HPDE6-E6E7 (cell line): ENCODE measurements around the gene ABITRAM.
"Not testable (repeated sequence)": the region's sequence is repeated elsewhere in the genome, so short reads cannot be mapped to it uniquely, and the experiment has no call there.

Experiments
- DNase-seq: peaks from one replicate; pipeline ENCODE4 v3.0.0; 2011; ENCODE audit warnings: missing footprints; ENCODE audit errors: extremely low spot score

Gene ABITRAM

GRCh38 chr9:108928386-108928785 lies 5.8 kb upstream of the ABITRAM start:
- DNase-seq: no peak

- peak; percentile 13 for DNase-seq
Observed at GRCh38 chr9:108933231-108933717, 926 bp upstream of the ABITRAM start.

- peak; percentile 91 for DNase-seq
Observed at GRCh38 chr9:108933718-108934322, 380 bp upstream of the ABITRAM start, which contains the start of gene ELP1. Gene ELP1, minus strand, starts transcription at chr9:108934124. Its CDS starts 2,978 bp downstream, at chr9:108931146.

DNA sequence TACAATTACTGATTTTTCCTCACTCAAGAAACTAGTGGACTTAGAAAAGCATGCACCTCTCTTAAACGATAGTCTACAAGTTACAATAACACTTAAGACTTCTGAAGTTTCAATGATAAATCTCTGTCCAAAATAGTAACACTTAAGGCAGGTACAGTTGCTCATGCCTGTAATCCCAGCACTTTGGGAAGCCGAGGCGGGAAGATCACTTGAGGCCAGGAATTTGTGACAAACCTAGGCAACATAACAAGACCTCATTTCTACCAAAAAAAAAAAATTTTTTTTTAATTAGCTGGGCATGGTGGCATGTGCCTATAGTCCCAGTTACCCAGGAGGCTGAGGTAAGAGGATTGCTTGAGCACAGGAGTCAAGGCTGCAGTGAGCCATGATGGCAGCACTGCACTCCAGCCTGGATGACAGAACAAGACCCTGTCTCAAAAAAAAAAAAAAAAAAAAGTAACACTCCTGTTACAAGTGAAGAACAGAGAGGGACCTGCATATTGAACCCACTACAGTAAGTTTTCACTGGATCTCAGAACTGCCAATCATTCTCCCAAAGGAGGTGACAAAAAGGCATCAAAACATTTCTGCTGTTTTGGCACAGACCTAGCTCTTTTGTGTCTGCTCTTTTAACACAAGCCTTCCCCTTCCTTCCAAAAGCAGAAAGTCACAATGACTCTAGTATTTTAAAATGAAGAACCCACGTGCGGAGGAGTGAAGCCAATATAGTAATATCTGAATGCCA lies 3.5 kb downstream of the ABITRAM start:
- no peak for DNase-seq

DNA sequence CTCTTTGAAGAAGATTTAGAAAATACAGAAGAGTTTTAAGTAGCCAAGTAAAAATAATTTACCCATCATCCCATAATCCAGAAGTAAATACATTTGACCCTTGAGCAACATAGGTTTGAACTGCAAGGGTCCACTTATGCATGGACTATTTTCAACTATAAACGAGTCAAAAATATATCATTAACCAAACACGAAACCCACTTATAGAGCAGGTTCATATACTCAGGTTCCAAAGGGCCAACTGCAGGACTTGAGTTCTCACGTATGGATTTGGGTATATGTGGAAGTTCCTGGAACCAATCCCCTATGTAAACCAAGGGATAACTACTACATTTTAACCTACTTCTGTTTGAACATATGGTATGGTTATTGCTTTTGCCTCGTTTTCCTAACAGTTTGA lies 5.8 kb downstream of the ABITRAM start:
- DNase-seq: no peak

- no peak for DNase-seq
Observed at GRCh38 chr9:108950168-108950567, 16.0 kb downstream of the ABITRAM start.

GRCh38 chr9:108951578-108951977 lies 17.4 kb downstream of the ABITRAM start:
- DNase-seq: no peak

- DNase-seq: peak; percentile 13
Observed at GRCh38 chr9:108953983-108954574, 19.9 kb downstream of the ABITRAM start.

DNA sequence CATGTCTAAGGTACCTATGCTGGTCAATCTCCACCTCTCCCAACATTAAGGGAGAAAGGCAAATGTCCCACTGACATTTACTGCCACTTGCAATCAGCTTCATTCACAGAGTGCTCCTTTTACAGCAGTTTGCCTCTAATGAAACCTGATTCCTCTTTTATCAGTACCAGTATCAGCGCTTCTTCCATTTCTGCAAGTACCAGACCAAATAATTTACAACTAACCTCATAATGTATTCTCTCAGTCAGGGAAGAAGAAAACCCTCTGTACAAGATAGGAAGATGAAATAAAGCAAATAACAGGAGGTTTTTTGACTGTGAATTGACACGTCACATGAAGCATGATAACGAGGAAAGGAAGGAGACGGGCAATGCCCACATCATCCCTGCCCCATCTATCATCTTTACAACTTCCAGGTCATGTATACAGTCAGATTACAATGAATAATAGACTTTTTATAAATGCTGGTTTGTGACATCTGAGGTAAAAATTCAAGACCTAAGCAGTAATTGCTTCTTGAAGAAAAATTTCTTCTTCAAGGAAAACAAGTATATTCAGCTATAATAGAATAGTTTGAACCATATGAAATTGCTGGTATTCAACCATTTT lies 21.9 kb downstream of the ABITRAM start:
- DNase-seq: no peak

DNA sequence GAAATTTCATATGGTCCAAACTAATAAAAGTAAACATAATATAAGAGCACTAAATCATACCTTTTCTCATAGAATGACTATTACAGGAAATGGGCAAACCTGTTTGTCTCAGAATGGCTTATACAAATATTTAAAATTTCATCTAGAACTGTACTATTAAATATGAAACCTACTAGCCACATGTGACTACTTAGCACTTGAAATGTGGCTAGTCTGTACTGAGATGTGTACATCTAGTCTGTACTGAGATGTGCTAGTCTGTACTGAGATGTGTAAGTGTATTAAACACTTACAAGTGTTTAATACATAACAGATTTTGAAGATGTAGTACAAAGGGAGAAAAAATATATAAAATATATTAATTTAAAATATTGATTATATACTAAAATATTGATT lies 22.4 kb downstream of the ABITRAM start:
- no peak for DNase-seq

DNA sequence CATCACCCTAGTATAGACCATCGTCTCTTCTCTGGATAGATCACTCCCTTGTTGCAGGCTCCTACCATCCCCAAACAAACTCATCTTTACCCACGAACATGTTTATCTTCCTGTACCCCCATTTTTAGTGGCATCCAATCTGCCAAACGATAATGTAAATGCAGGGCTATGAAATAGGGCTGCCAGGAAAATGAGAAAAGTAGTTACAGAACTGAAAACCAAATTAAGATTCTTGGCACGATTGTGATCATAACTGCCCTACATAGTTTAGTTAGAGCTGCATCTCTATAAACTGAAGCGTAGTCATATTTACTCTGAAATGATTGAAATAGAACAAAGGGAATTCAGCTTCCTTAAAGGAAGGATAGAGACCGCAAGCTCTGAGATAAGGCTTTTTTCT lies 26.1 kb downstream of the ABITRAM start:
- DNase-seq: no peak

- DNase-seq: no peak
Observed at GRCh38 chr9:108961151-108961550, 27.0 kb downstream of the ABITRAM start.

DNA sequence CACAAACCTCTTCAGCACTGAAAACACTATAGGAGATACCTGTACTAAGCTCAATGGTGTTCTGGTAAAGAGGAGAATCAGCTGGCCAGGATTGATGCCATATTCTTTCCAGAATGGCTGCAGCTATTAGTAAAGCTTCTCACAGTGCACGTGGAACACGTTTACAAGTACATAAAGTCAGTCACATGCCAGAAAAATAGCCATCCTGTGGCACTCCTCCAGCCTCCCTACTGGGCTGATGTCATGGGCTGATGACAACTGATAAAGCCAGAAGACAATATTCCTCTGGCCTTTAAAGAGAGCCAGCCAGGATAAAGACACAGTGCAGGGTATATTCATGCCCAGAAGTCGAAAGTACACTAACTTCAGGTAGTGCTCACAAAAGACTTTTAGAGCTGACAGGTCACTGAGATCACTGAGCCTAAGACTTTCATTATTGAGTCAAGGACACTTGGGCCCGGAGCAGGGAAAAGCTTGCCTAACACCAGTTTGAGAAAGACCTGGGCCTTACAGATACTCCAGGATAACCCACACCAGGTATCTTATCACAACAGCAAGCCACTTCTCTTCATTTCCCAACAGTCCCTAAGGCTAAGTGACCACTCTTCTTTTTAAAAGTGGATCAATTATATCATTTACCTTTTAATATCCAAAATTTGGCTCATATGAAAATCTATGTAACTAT lies 29.4 kb downstream of the ABITRAM start:
- DNase-seq: no peak

GRCh38 chr9:108967916-108968315 lies 33.7 kb downstream of the ABITRAM start:
- DNase-seq: no peak

GRCh38 chr9:108971392-108971791 lies 37.2 kb downstream of the ABITRAM start:
- DNase-seq: not testable (repeated sequence)

GRCh38 chr9:108972186-108972585 lies 38.0 kb downstream of the ABITRAM start:
- DNase-seq: no peak

- DNase-seq: no peak
Observed at GRCh38 chr9:108972626-108973209, 38.5 kb downstream of the ABITRAM start.

DNA sequence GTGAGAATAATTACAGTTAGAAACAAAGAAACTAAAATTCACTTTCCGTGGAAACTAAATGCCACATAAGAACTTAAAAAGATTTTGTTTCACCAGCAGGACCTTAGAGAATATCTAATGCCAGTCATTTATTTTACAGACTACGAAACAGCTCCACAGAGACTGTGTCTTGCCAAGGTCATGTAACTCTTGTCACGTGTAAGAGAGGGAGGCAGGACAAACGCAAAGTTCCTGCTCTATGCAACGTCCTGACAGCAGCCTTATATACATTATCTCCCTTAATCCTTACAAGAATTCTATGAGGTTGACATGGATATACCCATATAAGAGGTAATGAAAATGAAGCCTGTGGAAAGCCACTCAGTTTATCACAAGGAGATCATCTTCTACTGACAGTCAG lies 39.7 kb downstream of the ABITRAM start:
- DNase-seq: no peak

DNA sequence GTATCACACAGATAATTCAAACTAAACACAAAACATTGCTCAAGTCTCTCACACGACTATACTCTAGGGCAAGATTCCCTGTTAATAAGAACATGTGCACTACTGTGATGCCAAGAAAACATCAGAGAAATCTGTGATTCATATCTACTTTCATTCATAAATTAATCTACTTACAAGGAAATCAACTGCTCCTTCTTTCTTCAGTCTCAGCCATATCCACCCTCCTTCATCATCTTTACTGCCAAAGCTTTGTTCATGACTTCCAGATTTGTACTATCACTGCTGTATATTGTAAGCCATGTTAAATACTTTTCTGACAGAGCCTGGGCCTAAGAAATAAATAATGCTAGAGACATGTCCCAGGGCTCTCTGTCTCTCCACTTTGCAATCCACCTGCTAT lies 44.0 kb downstream of the ABITRAM start:
- no peak for DNase-seq

- DNase-seq: no peak
Observed at GRCh38 chr9:108980893-108981292, 46.7 kb downstream of the ABITRAM start.

- no peak for DNase-seq
Observed at GRCh38 chr9:108983885-108984284, 49.7 kb downstream of the ABITRAM start.
